ENCODE data around the gene EPS8L1.

The EPS8L1 gene

DNA sequence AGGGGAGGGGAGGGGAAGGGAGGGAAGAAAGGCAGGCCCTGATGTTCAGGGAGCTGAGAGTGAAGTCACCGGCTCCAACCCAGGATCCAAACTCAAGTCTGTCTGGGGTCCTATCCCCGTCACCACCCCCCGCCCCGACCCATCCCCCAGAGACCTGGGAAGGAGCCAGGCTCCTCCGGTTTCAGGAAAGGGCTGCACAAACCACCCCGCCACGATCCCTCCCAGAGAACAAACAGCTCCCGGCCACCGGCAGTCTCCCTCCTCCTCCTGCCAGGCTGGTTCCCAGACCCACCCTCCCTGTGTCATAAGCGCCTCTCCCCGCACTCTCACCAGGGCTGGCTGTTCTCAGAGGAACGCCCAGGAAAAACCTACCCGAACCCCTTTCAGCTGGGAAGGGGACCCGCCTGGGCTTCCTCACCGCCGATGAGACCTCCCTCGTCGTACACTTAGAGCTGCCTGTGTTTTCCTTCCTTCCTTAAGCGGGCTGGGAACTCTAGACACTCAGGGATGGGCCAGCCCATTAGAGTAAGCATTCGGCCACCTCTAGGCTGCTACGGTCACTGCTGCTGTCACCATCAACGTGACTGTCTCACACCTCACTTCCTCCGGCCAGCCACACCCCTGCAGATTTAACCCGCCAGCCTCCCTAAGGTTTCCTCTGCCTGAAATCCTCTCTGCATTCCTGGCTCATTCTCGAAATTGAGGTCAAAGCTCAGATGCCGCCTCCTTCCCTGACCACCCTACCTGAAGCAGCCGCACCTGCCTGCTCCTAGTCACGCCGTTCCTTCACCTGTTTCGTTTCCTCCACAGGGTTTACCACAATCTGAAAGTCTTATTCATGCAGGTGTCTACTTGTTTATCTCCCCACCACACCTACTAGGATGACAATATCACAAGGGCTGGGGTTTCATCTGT, 6.5 kb upstream of the EPS8L1 start:
- no peak overlapping the region for H3K27ac ChIP-seq

DNA sequence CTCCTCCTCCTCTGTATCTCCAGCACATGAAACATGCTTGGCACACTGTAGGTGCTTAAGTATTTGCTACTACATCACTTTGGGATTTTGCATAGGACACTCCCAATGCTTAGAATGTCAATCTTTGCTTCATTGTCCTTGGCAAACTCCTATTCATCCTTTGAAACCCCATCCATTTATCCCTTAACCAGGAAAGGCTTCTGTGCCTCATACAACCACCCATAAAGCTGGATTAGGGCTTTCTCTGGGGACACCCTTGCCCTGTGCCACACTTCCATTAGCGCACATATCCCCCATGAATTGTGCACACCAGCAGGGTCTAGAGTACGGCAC, 5.8 kb upstream of the EPS8L1 start:
- 0 out of 20 replicates have a peak overlapping the region, but pooled peaks of 1 of the 10 experiments have one; percentile 21 for H3K4me3 ChIP-seq
- no peak for TF ChIP-seq Cebpa-rat (IDR thresholded peaks at IDR 0.05)
- no peak overlapping the region for H3K27ac ChIP-seq
- peaks cover 42 to 73% (median 64%) of the 10 kb centered on the region in 11 experiments for H3K27me3 ChIP-seq
- H3K9ac ChIP-seq, result no peak overlapping the region
- H3K9me3 ChIP-seq (replicated peaks in 1 of 11), result peaks cover 0 to 19% (median 12%) of the 10 kb centered on the region in 11 experiments; a peak in 13 of 22 replicates
- H3K36me3 ChIP-seq, result no peaks in the 10 kb centered on the region
- H3K4me2 ChIP-seq, result peak overlapping the region in 4 of 11 experiments; percentile 12 to 71 (median 58); a peak in 6 of 22 replicates
- peaks cover 11 to 42% (median 25%) of the 10 kb centered on the region in 10 experiments; a peak in 19 of 20 replicates for H3K4me1 ChIP-seq
- H4K20me1 ChIP-seq, result peaks cover 0 to 12% (median 0%) of the 10 kb centered on the region in 11 experiments; a peak in 2 of 22 replicates

More for the DNA sequence above, 6.5 kb upstream of the EPS8L1 start:
- Histone ChIP-seq H3K27me3 (peaks cover 42 to 76% (median 64%) of the 10 kb centered on the region in 11 experiments), H4K20me1 (peaks cover 0 to 12% (median 0%) of the 10 kb centered on the region in 11 experiments; a peak in 3 of 22 replicates), H3K36me3 (no peaks in the 10 kb centered on the region), H3K9me3 (replicated peaks in 1 of 11) (peaks cover 0 to 19% (median 12%) of the 10 kb centered on the region in 11 experiments; a peak in 13 of 22 replicates), H3K4me2 (peak overlapping the region in 8 of 11 experiments; percentile 4 to 71 (median 34); a peak in 12 of 22 replicates), H3K9ac (no peak overlapping the region), H3K4me1 (peaks cover 11 to 41% (median 24%) of the 10 kb centered on the region in 10 experiments; a peak in 19 of 20 replicates), H3K4me3 (peak overlapping the region in 1 of 10 experiments; percentile 21; a peak in 1 of 20 replicates)
- TF ChIP-seq Cebpa-rat (IDR thresholded peaks at IDR 0.05), result no peak

DNA sequence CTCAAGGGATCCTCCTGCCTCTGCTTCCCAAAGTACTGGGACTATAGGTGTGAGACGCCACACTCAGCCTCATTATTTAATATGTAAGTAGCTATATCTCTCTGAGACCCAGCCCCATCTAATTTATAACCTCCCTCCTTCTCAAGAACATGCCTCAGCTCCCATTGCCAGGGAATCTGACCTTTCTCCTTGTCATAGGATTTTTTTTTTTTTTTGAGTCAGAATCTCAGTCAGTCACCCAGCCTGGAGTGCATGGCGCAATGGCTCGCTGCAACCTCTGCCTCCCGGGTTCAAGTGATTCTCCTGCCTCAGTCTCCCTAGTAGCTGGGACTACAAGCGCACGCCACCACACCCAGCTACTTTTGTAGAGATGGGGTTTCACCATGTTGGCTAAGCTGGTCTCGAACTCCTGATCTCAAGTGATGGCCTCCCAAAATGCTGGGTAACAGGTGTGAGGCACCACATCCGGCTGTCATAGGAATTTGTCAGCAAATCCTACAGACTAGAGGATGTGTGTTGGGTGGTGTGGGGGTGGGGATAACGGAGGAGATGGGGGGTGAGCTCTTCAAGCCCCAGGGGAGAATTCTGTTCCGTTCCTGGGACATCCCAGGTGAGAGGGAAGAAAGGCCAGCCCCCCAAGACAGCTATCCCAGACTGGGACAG, 5.1 kb upstream of the EPS8L1 start:
- Histone ChIP-seq H3K4me2 (peak overlapping the region in 10 of 11 experiments; percentile 21 to 62 (median 46); a peak in 13 of 22 replicates), H3K27ac (no peak overlapping the region), H3K9ac (no peak overlapping the region), H3K4me3 (no peak overlapping the region), H3K4me1 (peaks cover 11 to 50% (median 33%) of the 10 kb centered on the region in 10 experiments; a peak in 19 of 20 replicates), H3K27me3 (peaks cover 42 to 66% (median 62%) of the 10 kb centered on the region in 11 experiments), H3K36me3 (no peaks in the 10 kb centered on the region), H3K9me3 (replicated peaks in 1 of 11) (peaks cover 0 to 19% (median 12%) of the 10 kb centered on the region in 11 experiments; a peak in 13 of 22 replicates), H4K20me1 (peaks cover 0 to 12% (median 0%) of the 10 kb centered on the region in 11 experiments; a peak in 2 of 22 replicates)
- no peak for TF ChIP-seq Cebpa-rat (IDR thresholded peaks at IDR 0.05)

DNA sequence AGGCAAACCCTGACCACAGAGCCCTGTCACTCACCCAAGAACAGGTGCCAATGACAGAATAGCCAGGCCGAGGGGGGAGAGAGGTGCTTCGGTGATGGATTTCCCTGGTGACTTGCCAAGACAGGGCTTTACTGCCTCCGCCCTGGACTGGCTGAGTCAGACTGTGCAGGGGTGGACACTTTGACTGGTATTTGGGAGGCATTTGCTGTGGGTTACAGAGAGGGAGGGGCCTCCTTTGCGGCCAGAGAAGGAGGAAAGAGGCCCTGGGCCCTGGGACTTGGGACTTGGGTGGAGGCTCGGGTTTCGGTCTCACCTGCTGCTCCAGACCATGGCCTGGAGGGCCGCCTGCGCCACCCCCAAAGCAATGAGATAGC, 4.6 kb upstream of the EPS8L1 start:
- Histone ChIP-seq H3K4me1 (peaks cover 11 to 55% (median 35%) of the 10 kb centered on the region in 10 experiments; a peak in 19 of 20 replicates), H3K4me3 (no peak overlapping the region), H3K9ac (no peak overlapping the region), H3K27ac (no peak overlapping the region), H3K4me2 (peak overlapping the region; percentile 21 to 62 (median 39); a peak in 17 of 22 replicates), H3K9me3 (replicated peaks in 1 of 11) (peaks cover 0 to 19% (median 12%) of the 10 kb centered on the region in 11 experiments; a peak in 13 of 22 replicates), H3K27me3 (peaks cover 37 to 60% (median 57%) of the 10 kb centered on the region in 11 experiments), H3K36me3 (no peaks in the 10 kb centered on the region), H4K20me1 (peaks cover 0 to 12% (median 0%) of the 10 kb centered on the region in 11 experiments; a peak in 2 of 22 replicates)
- no peak for TF ChIP-seq Cebpa-rat (IDR thresholded peaks at IDR 0.05)

DNA sequence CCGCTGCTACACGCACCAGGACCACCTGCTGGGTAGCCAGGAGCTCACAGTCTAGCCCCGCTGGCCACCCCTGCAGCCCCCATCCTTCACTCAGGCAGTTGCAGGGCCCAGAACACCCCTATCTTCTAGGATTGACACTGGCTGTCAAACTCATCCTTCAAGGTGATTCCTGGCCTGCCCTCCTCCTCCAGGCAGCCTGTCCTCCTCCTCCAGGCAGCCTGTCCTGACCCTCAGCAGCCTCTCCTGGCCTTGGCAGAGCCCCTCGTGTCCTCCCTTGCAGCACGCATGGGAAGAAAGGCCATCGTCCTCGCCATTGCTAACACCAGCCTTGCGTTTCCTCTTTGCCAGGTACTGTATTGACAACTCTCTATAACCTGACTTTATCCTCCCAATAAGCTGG, 3.8 kb upstream of the EPS8L1 start:
- Histone ChIP-seq H3K9ac (no peak overlapping the region), H3K36me3 (no peaks in the 10 kb centered on the region), H3K27ac (no peak overlapping the region), H3K4me1 (peaks cover 11 to 59% (median 35%) of the 10 kb centered on the region in 10 experiments; a peak in 19 of 20 replicates), H3K4me3 (no peak overlapping the region), H3K4me2 (peak overlapping the region in 6 of 11 experiments; percentile 22 to 62 (median 57); a peak in 11 of 22 replicates), H3K27me3 (peaks cover 33 to 53% (median 49%) of the 10 kb centered on the region in 11 experiments), H4K20me1 (peaks cover 0 to 9% (median 0%) of the 10 kb centered on the region in 11 experiments; a peak in 2 of 22 replicates), H3K9me3 (replicated peaks in 1 of 11) (peaks cover 0 to 19% (median 12%) of the 10 kb centered on the region in 11 experiments; a peak in 13 of 22 replicates)
- no peak for TF ChIP-seq Cebpa-rat (IDR thresholded peaks at IDR 0.05)

DNA sequence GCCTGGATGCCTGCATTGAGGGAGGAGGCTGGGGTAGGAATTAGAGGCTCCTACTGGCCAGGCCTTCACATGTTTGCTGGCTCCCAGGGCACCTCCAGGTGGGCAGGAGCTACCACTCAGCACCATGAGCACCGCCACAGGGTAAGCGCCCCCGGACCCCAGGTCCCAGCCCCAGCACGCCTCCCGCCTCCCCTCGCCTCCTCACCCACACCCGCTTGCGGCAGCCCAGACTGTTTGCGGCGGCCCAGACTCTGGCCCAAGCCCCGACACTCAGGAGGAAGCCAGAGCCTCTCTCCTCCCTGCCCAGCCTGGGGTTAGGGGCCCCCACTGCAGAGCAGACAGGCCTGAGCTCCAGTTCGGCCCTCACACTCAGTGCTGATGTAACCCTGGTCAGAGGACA, 652 bp downstream of the EPS8L1 start:
- Histone ChIP-seq H3K4me2 (0 out of 22 replicates have a peak overlapping the region, but pooled peaks of 1 of the 11 experiments have one; percentile 6), H3K27me3 (peaks cover 0 to 9% (median 6%) of the 10 kb centered on the region in 11 experiments; a peak in 14 of 22 replicates), H3K27ac (no peak overlapping the region), H4K20me1 (no peaks in the 10 kb centered on the region), H3K9me3 (replicated peaks in 1 of 11) (peaks cover 0 to 12% (median 0%) of the 10 kb centered on the region in 11 experiments; a peak in 5 of 22 replicates), H3K4me1 (peaks cover 17 to 44% (median 30%) of the 10 kb centered on the region in 10 experiments), H3K4me3 (no peak overlapping the region), H3K9ac (no peak overlapping the region), H3K36me3 (no peaks in the 10 kb centered on the region)
- no peak for TF ChIP-seq Cebpa-rat (IDR thresholded peaks at IDR 0.05)

- Histone ChIP-seq H3K27ac (no peak overlapping the region), H3K4me2 (0 out of 22 replicates have a peak overlapping the region, but pooled peaks of 1 of the 11 experiments have one; percentile 2), H3K9me3 (replicated peaks in 1 of 11) (peaks cover 0 to 18% (median 5%) of the 10 kb centered on the region in 11 experiments; a peak in 12 of 22 replicates), H3K27me3 (peaks cover 6 to 8% (median 7%) of the 10 kb centered on the region in 11 experiments), H3K4me3 (no peak overlapping the region), H3K36me3 (no peaks in the 10 kb centered on the region), H3K9ac (no peak overlapping the region), H4K20me1 (no peaks in the 10 kb centered on the region; a peak in 1 of 22 replicates), H3K4me1 (peaks cover 17 to 42% (median 31%) of the 10 kb centered on the region in 10 experiments)
- TF ChIP-seq Cebpa-rat (IDR thresholded peaks at IDR 0.05), result no peak
Observed at GRCh38 chr19:55077106-55077505, 1.4 kb downstream of the EPS8L1 start.

GRCh38 chr19:55078996-55079395, 3.3 kb downstream of the EPS8L1 start:
- Histone ChIP-seq H4K20me1 (peaks cover 0 to 9% (median 0%) of the 10 kb centered on the region in 11 experiments; a peak in 8 of 22 replicates), H3K4me1 (peaks cover 17 to 45% (median 34%) of the 10 kb centered on the region in 10 experiments), H3K4me3 (no peak overlapping the region), H3K27ac (no peak overlapping the region), H3K9ac (no peak overlapping the region), H3K9me3 (replicated peaks in 1 of 11) (peaks cover 0 to 11% (median 0%) of the 10 kb centered on the region in 11 experiments; a peak in 12 of 22 replicates), H3K36me3 (no peaks in the 10 kb centered on the region), H3K4me2 (no peak overlapping the region), H3K27me3 (peaks cover 15 to 25% (median 21%) of the 10 kb centered on the region in 11 experiments)
- TF ChIP-seq Cebpa-rat (IDR thresholded peaks at IDR 0.05), result no peak

Data from BLaER1 treated with 17β-estradiol and CSF1 and Interleukin-3, amounts not matched to agents 10 nM and 100 nM (cell line).